ENCODE results near the gene RAD51B. TPM values are rescaled to one million over a fixed set of nuclear protein-coding genes. Genes with fewer than 3 reads are reported as not detected.

Gene RAD51B
- total RNA-seq, 4 donors from 2014 or later, result 12.6 to 26.4 (median 16.7) TPM

- H3K4me1 ChIP-seq, result peaks cover 0 to 26% (median 0%) of the 10 kb centered on the region in 4 donors
Observed at GRCh38 chr14:68014771-68015170, 195.2 kb downstream of the RAD51B start.

GRCh38 chr14:68015356-68016254 lies 196.0 kb downstream of the RAD51B start:
- Histone ChIP-seq H3K4me1 (peaks cover 0 to 26% (median 0%) of the 10 kb centered on the region in 4 donors), H3K4me3 (no peak overlapping the region), H3K27me3 (no peaks in the 10 kb centered on the region), H3K36me3 (no peaks in the 10 kb centered on the region), H3K9me3 (no peaks in the 10 kb centered on the region), H3K27ac (no peak overlapping the region)
- no peak for DNase-seq (ENCODE audit: low spot score in 2 of 2)
- no peak for TF ChIP-seq EP300 (IDR thresholded peaks at IDR 0.05)
- no peak for TF ChIP-seq CTCF (IDR thresholded peaks at IDR 0.05)
- TF ChIP-seq POLR2A (IDR thresholded peaks at IDR 0.05), result no peak
- 94 to 95% methylated on average over 12 of the region's 12 CpGs for WGBS, 2 donors

More at GRCh38 chr14:68014771-68015170, 195.2 kb downstream of the RAD51B start:
- 68 to 71% methylated on average over 2 of the region's 2 CpGs for WGBS, 2 donors
- DNase-seq (ENCODE audit: low spot score in 2 of 2), result no peak
- no peak overlapping the region for H3K27ac ChIP-seq
- H3K36me3 ChIP-seq, result no peaks in the 10 kb centered on the region
- TF ChIP-seq POLR2A (IDR thresholded peaks at IDR 0.05) (no peak), CTCF (IDR thresholded peaks at IDR 0.05) (no peak), EP300 (IDR thresholded peaks at IDR 0.05) (no peak)
- no peaks in the 10 kb centered on the region for H3K27me3 ChIP-seq
- no peak overlapping the region for H3K4me3 ChIP-seq
- no peaks in the 10 kb centered on the region for H3K9me3 ChIP-seq

DNA sequence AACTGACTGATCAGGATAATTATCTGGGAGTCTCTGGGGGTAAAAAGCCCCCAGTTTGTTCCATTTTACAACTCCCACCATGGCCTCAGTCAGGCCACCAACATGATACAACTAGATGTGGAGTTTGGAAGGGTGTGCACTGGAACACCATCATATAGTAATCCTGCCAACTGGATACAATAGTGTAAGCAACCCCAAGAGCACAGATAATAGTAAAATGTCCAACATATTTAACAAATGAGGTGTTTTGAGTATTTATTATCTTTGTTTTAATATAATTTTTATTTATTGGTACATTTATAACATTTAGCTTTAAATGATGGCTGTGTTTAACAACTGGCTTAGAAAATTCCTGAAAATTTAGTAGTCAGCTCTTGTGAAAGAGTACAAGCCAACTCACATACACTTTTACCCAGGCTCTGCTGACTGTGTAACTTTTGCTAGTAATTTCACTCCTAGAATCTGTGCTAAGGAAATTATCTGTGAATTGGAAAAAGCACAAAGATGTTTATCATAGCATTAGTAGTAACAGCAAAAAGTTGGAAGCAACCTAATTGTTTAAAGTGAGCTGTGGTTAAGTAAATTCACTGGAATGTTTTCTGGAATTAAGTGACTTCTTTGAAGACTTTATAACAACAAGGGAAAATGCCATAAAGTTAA lies 196.8 kb downstream of the RAD51B start:
- no peak overlapping the region for H3K4me3 ChIP-seq
- H3K4me1 ChIP-seq, result peaks cover 0 to 26% (median 0%) of the 10 kb centered on the region in 4 donors

GRCh38 chr14:68018598-68018997 lies 199.0 kb downstream of the RAD51B start:
- Histone ChIP-seq H3K4me3 (no peak overlapping the region), H3K9me3 (peaks cover 0 to 7% (median 0%) of the 10 kb centered on the region in 4 donors), H3K27ac (no peak overlapping the region), H3K36me3 (peaks cover 0 to 4% (median 0%) of the 10 kb centered on the region in 3 donors), H3K4me1 (peaks cover 0 to 5% (median 0%) of the 10 kb centered on the region in 4 donors), H3K27me3 (no peaks in the 10 kb centered on the region)
- no peak for TF ChIP-seq EP300 (IDR thresholded peaks at IDR 0.05)
- TF ChIP-seq CTCF (IDR thresholded peaks at IDR 0.05), result no peak
- no peak for TF ChIP-seq POLR2A (IDR thresholded peaks at IDR 0.05)
- DNase-seq (ENCODE audit: low spot score in 2 of 2), result no peak
- WGBS, 2 donors, result 74 to 76% methylated on average over 1 of the region's 1 CpG

More for the DNA sequence above, 196.8 kb downstream of the RAD51B start:
- no peaks in the 10 kb centered on the region for H3K36me3 ChIP-seq
- H3K9me3 ChIP-seq, result no peaks in the 10 kb centered on the region
- TF ChIP-seq EP300 (IDR thresholded peaks at IDR 0.05), result no peak
- TF ChIP-seq CTCF (IDR thresholded peaks at IDR 0.05), result no peak
- TF ChIP-seq POLR2A (IDR thresholded peaks at IDR 0.05), result no peak
- no peak for DNase-seq (ENCODE audit: low spot score in 2 of 2)
- H3K27me3 ChIP-seq, result no peaks in the 10 kb centered on the region
- no peak overlapping the region for H3K27ac ChIP-seq

GRCh38 chr14:68020493-68020892 lies 200.9 kb downstream of the RAD51B start:
- peaks cover 0 to 5% (median 0%) of the 10 kb centered on the region in 4 donors for H3K4me1 ChIP-seq
- no peak for TF ChIP-seq CTCF (IDR thresholded peaks at IDR 0.05)
- TF ChIP-seq EP300 (IDR thresholded peaks at IDR 0.05), result no peak
- TF ChIP-seq POLR2A (IDR thresholded peaks at IDR 0.05), result no peak
- H3K27me3 ChIP-seq, result no peaks in the 10 kb centered on the region
- no peak overlapping the region for H3K27ac ChIP-seq
- H3K4me3 ChIP-seq, result no peak overlapping the region
- H3K9me3 ChIP-seq, result peaks cover 0 to 7% (median 0%) of the 10 kb centered on the region in 4 donors
- peaks cover 0 to 4% (median 0%) of the 10 kb centered on the region in 3 donors for H3K36me3 ChIP-seq
- no peak for DNase-seq (ENCODE audit: low spot score in 2 of 2)
- 95 to 98% methylated on average over 1 of the region's 1 CpG for WGBS, 2 donors

All from tibial nerve (tissue), 4 donors.